Nephron progenitor cell (in vitro differentiated cells): ENCODE data around the gene SIAH3.

Experiments
- DNase-seq: peaks from one replicate; pipeline ENCODE4 v3.0.0; 2021
- H3K27ac Mint-ChIP-seq: 2 replicates; pipeline ENCODE4 v1.8.0; 2021; ENCODE audit warnings: mild to moderate bottlenecking, moderate library complexity, mixed read lengths
- H3K27me3 Mint-ChIP-seq: 2 replicates; pipeline ENCODE4 v1.8.0; 2021; ENCODE audit warnings: mild to moderate bottlenecking, low read depth, mixed read lengths; ENCODE audit not compliant: poor library complexity
- H3K36me3 Mint-ChIP-seq: 2 replicates; pipeline ENCODE4 v1.8.0; 2021; ENCODE audit warnings: low read depth, mixed read lengths
- H3K4me1 Mint-ChIP-seq: 2 replicates; pipeline ENCODE4 v1.8.0; 2021; ENCODE audit warnings: mixed read lengths
- H3K4me3 Mint-ChIP-seq: 2 replicates; pipeline ENCODE4 v1.8.0; 2021; ENCODE audit warnings: mild to moderate bottlenecking, moderate library complexity, mixed read lengths
- H3K9me3 Mint-ChIP-seq: 2 replicates; pipeline ENCODE4 v1.8.0; 2021; ENCODE audit warnings: mild to moderate bottlenecking, moderate library complexity, mixed read lengths
- TF ChIP-seq, protein P1 (sequence below): fragments of 200-600 bp; sonication (generic); IDR thresholded peaks from 2 replicates; pipeline ENCODE4 v1.5.0; 2021; ENCODE audit warnings: antibody characterized with exemption

SIAH3 gene

GRCh38 chr13:45892513-45892912 lies 41.0 kb upstream of the SIAH3 start:
- Mint-ChIP-seq H3K4me1 (peaks cover 49% of the 10 kb centered on the region), H3K27me3 (peaks cover 22% of the 10 kb centered on the region), H3K9me3 (no peaks in the 10 kb centered on the region), H3K36me3 (no peaks in the 10 kb centered on the region), H3K4me3 (no peak overlapping the region), H3K27ac (no peak overlapping the region)
- DNase-seq: no peak
- TF ChIP-seq, protein P1, sequence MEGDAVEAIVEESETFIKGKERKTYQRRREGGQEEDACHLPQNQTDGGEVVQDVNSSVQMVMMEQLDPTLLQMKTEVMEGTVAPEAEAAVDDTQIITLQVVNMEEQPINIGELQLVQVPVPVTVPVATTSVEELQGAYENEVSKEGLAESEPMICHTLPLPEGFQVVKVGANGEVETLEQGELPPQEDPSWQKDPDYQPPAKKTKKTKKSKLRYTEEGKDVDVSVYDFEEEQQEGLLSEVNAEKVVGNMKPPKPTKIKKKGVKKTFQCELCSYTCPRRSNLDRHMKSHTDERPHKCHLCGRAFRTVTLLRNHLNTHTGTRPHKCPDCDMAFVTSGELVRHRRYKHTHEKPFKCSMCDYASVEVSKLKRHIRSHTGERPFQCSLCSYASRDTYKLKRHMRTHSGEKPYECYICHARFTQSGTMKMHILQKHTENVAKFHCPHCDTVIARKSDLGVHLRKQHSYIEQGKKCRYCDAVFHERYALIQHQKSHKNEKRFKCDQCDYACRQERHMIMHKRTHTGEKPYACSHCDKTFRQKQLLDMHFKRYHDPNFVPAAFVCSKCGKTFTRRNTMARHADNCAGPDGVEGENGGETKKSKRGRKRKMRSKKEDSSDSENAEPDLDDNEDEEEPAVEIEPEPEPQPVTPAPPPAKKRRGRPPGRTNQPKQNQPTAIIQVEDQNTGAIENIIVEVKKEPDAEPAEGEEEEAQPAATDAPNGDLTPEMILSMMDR: no peak

DNA sequence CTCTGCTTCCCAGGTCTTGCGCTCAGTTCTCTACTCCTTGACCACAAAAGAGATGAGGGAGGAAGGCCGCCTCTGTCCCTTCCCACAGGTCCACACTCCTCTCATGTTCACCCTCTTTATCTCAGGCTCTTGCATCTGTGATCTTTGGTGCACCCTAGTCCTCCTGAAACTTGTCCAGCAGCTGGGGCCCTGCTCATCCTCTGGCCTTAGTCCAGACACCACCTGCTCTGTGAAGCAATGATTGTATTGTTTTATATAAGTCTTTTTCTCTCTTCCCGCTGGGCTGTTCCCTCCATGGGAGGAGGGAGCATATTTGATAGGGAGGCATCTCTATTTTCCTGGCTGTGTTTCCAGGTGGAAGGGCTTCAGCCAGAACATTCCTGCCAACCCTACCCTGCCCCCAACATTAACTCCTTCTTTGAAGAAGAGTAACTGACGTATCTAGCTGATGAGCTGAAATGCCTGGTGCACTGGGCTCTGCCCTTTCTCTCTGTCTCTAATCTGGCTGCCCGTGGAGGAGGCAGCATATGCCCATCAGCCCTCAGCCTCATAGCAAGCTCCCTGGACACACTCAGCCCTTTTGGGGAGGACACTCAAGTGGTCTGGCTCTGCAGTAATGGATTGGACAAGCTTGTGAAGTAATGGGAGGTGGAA lies 38.2 kb upstream of the SIAH3 start:
- H3K4me1 Mint-ChIP-seq: peaks cover 66% of the 10 kb centered on the region
- DNase-seq: no peak
- no peaks in the 10 kb centered on the region for H3K9me3 Mint-ChIP-seq

GRCh38 chr13:45886466-45886865 lies 34.9 kb upstream of the SIAH3 start:
- TF ChIP-seq, protein P1: no peak
- Mint-ChIP-seq H3K9me3 (no peaks in the 10 kb centered on the region), H3K27ac (no peak overlapping the region), H3K27me3 (peaks cover 10% of the 10 kb centered on the region), H3K4me3 (no peak overlapping the region), H3K36me3 (no peaks in the 10 kb centered on the region), H3K4me1 (peaks cover 84% of the 10 kb centered on the region)
- DNase-seq: no peak

More for the DNA sequence above, 38.2 kb upstream of the SIAH3 start:
- Mint-ChIP-seq H3K4me3 (no peak overlapping the region), H3K36me3 (no peaks in the 10 kb centered on the region), H3K27me3 (peaks cover 11% of the 10 kb centered on the region), H3K27ac (peak overlapping the region; percentile 10)
- TF ChIP-seq, protein P1: no peak

DNA sequence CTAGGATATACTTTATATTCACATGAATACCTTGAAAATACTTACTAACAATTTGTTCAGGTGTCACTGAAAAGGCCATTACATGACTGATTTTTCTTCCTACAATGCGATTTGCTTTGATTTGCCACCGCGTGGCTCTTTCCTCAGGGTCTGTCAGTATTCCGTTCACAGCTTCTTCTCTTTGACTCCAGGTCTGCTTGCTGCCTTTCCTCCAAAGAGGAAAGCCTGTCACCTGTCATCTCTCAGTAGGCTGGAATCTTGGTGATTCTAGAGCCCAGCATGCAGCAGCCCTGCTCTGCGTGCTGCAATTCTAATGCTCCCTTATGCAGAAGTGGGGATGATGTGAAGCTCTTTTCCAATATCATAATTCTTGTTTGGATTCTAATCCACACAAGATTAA lies 33.6 kb upstream of the SIAH3 start:
- Mint-ChIP-seq H3K4me1 (peaks cover 86% of the 10 kb centered on the region), H3K4me3 (no peak overlapping the region), H3K36me3 (no peaks in the 10 kb centered on the region)

GRCh38 chr13:45882626-45883025 lies 31.1 kb upstream of the SIAH3 start:
- H3K36me3 Mint-ChIP-seq: no peaks in the 10 kb centered on the region
- H3K4me1 Mint-ChIP-seq: peaks cover 73% of the 10 kb centered on the region
- TF ChIP-seq, protein P1: no peak
- H3K4me3 Mint-ChIP-seq: no peak overlapping the region
- no peaks in the 10 kb centered on the region for H3K9me3 Mint-ChIP-seq
- H3K27me3 Mint-ChIP-seq: peaks cover 7% of the 10 kb centered on the region
- H3K27ac Mint-ChIP-seq: peak overlapping the region; percentile 63
- DNase-seq: peak; percentile 15

More for the DNA sequence above, 33.6 kb upstream of the SIAH3 start:
- H3K27me3 Mint-ChIP-seq: peaks cover 13% of the 10 kb centered on the region
- no peak overlapping the region for H3K27ac Mint-ChIP-seq
- no peaks in the 10 kb centered on the region for H3K9me3 Mint-ChIP-seq
- TF ChIP-seq, protein P1: no peak
- DNase-seq: no peak

GRCh38 chr13:45881353-45881752 lies 29.8 kb upstream of the SIAH3 start:
- no peak overlapping the region for H3K27ac Mint-ChIP-seq
- H3K9me3 Mint-ChIP-seq: no peaks in the 10 kb centered on the region
- H3K27me3 Mint-ChIP-seq: peaks cover 7% of the 10 kb centered on the region
- H3K36me3 Mint-ChIP-seq: no peaks in the 10 kb centered on the region
- H3K4me1 Mint-ChIP-seq: peaks cover 61% of the 10 kb centered on the region
- H3K4me3 Mint-ChIP-seq: no peak overlapping the region
- TF ChIP-seq, protein P1: no peak
- DNase-seq: no peak
